Measurements from ENCODE around the gene GRAP2. TPM values are rescaled to one million over a fixed set of nuclear protein-coding genes. Genes with fewer than 3 reads are reported as not detected.
"Not testable (repeated sequence)": the region's sequence is repeated elsewhere in the genome, so short reads cannot be mapped to it uniquely, and the experiment has no call there.

GRAP2 gene
- total RNA-seq, 3 donors from 2014 or later = 0.66 to 8.0 (median 3.5) TPM

DNA sequence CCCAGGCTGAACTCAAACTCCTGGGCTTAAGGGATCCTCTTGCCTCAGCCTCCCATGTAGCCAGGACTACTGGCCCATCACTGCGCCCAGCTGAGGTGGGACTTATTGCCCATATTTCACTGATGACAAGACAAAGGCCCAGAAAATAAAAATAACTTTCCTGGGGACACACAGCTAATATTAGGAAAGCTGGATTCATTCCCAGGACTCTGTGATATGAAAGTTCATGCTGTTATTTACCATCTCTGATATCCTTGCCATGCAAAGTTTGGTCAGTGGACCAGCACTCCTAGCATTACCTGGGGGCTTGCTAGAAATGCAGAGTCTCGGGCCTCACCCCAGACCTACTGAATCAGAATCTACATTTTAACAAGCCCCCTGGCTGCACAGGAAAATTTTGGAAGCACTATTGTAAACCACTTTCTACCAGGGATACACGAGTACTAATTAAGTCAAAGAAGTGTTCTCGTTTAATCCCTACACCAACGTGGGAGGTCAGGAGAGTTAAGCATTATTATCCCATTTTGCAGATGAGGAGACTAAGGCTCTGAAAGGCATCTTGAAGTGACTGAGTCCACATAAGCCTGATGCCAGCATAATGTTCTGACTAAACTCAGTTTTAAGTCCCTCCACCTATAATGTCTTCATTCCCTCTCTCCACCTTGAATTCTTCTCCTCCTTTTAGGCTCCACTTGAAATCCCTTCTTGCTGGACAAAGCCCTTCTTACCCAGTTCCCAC, 91.4 kb downstream of the GRAP2 start:
- no peak for DNase-seq (ENCODE audit: low spot score in 2 of 2)
- TF ChIP-seq POLR2A (IDR thresholded peaks at IDR 0.05) (no peak), POLR2AphosphoS5 (IDR thresholded peaks at IDR 0.05) (no peak)
- TF ChIP-seq, protein P1, sequence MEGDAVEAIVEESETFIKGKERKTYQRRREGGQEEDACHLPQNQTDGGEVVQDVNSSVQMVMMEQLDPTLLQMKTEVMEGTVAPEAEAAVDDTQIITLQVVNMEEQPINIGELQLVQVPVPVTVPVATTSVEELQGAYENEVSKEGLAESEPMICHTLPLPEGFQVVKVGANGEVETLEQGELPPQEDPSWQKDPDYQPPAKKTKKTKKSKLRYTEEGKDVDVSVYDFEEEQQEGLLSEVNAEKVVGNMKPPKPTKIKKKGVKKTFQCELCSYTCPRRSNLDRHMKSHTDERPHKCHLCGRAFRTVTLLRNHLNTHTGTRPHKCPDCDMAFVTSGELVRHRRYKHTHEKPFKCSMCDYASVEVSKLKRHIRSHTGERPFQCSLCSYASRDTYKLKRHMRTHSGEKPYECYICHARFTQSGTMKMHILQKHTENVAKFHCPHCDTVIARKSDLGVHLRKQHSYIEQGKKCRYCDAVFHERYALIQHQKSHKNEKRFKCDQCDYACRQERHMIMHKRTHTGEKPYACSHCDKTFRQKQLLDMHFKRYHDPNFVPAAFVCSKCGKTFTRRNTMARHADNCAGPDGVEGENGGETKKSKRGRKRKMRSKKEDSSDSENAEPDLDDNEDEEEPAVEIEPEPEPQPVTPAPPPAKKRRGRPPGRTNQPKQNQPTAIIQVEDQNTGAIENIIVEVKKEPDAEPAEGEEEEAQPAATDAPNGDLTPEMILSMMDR (IDR thresholded peaks at IDR 0.05) = no peak
- Histone ChIP-seq H3K36me3 (no peaks in the 10 kb centered on the region), H3K27ac (no peak overlapping the region), H3K9me3 (no peaks in the 10 kb centered on the region), H3K27me3 (no peaks in the 10 kb centered on the region), H3K4me3 (no peak overlapping the region), H3K4me1 (peaks cover 0 to 4% of the 10 kb centered on the region in 2 donors)
- intact Hi-C loops (cut with DNase I; ENCODE audit: low total_unique reads) = no loop called here

DNA sequence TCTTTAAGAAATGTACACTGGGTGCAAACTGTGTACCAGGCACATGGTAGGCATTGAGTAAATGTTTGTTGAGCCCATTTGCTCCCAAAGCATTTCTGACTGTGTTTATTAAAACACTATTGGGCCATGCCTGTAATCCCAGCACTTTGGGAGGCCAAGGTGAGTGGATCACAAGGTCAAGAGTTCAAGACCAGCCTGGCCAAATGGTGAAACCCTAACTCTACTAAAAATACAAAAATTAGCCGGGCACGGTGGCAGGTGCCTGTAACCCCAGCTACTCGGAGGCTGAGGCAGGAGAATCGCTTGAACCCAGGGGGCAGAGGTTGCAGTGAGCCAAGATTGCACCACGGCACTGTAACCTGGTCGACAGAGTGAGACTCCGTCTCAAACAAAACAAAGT, 92.0 kb downstream of the GRAP2 start:
- H3K36me3 ChIP-seq; H3K4me3 ChIP-seq; DNase-seq (ENCODE audit: low spot score in 2 of 2); H3K27ac ChIP-seq; H3K9me3 ChIP-seq; intact Hi-C loops (cut with DNase I; ENCODE audit: low total_unique reads); H3K4me1 ChIP-seq; H3K27me3 ChIP-seq: not testable (repeated sequence)

DNA sequence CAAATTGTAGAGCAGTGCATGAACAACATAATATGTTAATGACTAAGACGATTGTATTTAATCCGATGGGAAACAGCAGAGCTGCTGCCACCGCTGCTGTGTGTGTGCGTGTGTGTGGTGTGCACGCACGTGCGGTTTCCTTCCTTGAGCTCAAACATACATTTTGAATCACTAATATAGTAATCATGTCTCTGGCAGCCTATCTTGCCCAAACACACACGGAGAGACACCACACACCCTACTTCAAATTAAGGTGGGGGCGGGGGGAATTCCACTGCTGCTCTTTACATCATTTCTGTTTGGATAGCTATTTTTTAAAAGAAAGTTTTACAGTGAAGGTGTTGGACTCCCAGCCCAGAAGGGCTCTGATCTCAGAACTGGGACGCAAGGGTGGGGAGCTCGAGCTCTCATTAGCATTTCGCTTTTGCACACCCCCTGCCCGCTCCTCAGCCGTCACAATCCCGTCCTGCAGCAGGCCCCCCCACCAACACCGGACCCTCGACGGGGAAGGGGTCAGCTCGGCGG, 93.2 kb downstream of the GRAP2 start:
- no peak for DNase-seq (ENCODE audit: low spot score in 2 of 2)
- no peaks in the 10 kb centered on the region for H3K27me3 ChIP-seq
- H3K36me3 ChIP-seq = no peaks in the 10 kb centered on the region
- TF ChIP-seq, protein P1 (IDR thresholded peaks at IDR 0.05) = no peak
- TF ChIP-seq POLR2A (IDR thresholded peaks at IDR 0.05) = no peak
- TF ChIP-seq POLR2AphosphoS5 (IDR thresholded peaks at IDR 0.05) = no peak
- H3K27ac ChIP-seq = peak overlapping the region in 1 of 2 donors; percentile 80
- H3K4me1 ChIP-seq = peaks cover 0 to 17% of the 10 kb centered on the region in 2 donors
- intact Hi-C loops (cut with DNase I; ENCODE audit: low total_unique reads) = no loop called here
- H3K4me3 ChIP-seq = peak overlapping the region in 2 of 3 donors; percentile 71
- H3K9me3 ChIP-seq = no peaks in the 10 kb centered on the region

DNA sequence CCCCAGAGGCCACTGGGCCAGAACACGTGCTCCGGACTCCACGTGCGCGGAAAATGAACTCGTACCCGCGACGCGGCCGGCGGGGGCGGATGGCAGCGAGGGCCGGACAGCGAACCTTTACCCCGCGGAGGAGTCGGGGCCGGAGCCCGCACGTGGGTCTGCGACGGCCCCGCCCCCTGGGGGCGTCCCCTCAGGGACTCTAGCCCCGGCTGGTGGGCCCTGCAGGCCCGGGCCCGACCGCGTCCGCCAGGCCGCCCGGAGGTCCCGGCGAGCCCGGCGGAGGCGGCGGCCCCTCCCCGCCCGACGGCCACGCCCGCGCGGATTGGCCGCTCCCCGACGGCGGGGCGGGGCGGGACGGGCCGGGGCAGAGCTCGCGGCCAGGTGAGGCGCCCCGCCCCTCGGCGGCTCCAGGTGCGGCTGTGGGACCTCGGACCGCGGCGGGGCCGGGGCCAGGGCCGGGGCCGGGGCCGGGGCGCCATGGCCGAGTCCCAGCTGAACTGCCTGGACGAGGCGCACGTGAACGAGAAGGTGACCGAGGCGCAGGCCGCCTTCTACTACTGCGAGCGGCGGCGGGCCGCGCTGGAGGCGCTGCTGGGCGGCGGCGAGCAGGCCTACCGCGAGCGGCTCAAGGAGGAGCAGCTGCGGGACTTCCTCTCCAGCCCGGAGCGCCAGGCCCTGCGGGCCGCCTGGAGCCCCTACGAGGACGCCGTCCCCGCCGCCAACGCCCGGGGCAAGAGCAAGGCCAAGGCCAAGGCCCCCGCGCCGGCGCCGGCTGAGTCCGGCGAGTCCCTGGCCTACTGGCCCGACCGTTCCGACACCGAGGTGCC, 93.9 kb downstream of the GRAP2 start, which contains the start of gene FAM83F:
FAM83F (plus strand) TSS at position 389 of the 827 bp plus-strand sequence; CDS start at position 478, 89 bp downstream.
- H3K36me3 ChIP-seq = no peaks in the 10 kb centered on the region
- H3K4me1 ChIP-seq = peaks cover 0 to 24% of the 10 kb centered on the region in 2 donors
- TF ChIP-seq, protein P1 (IDR thresholded peaks at IDR 0.05) = no peak
- TF ChIP-seq POLR2AphosphoS5 (IDR thresholded peaks at IDR 0.05) = no peak
- no peak for TF ChIP-seq POLR2A (IDR thresholded peaks at IDR 0.05)
- intact Hi-C loops (cut with DNase I; ENCODE audit: low total_unique reads) = no loop called here
- no peak for DNase-seq (ENCODE audit: low spot score in 2 of 2)
- H3K9me3 ChIP-seq = no peaks in the 10 kb centered on the region
- H3K4me3 ChIP-seq = peak within 1 kb of the TSS; percentile 4 to 71 (median 71)
- H3K27ac ChIP-seq = peak within 1 kb of the TSS; percentile 80 to 83
- H3K27me3 ChIP-seq = no peaks in the 10 kb centered on the region

DNA sequence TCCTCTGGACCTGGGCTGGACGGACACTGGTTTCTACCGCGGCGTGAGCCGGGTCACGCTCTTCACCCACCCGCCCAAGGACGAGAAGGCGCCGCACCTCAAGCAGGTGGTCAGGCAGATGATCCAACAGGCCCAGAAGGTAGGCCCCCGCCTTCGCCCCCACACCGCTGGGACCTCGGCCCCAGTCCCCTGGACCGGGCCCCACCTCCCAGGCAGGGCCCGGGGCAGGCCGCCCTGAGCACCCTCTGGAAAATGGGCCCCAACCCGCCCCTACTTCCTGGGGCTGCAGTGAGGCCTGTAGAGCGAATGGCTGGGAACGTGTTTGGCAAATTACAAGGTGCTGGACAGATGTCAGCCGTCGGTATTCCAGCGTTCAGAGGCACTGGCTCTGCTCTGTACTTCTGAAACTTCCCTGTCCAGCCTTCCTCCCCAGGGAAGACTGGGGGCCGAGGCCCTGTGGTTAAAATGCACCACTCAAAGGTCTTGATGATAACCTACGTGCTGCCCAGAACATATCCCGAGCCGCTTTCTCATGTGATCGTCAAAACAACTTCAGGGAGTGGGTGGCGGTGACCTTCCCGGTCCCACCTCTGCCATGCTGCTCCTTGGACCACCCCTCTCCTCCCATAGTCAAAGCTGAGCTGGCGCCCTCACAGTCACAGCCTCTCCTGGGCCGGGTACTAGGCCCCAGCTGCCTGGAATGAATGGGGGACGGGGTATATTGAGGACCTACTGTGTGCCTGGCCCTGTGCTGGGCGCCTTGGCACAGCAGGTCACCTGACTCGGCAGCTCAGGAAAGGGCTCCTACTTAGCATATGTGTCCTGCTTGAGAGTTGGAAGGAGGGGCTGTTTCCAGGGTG, 94.7 kb downstream of the GRAP2 start:
- H3K27me3 ChIP-seq = no peaks in the 10 kb centered on the region
- no peak for DNase-seq (ENCODE audit: low spot score in 2 of 2)
- H3K27ac ChIP-seq = peak overlapping the region; percentile 80 to 83
- TF ChIP-seq POLR2AphosphoS5 (IDR thresholded peaks at IDR 0.05) (no peak), POLR2A (IDR thresholded peaks at IDR 0.05) (no peak)
- TF ChIP-seq, protein P1 (IDR thresholded peaks at IDR 0.05) = no peak
- intact Hi-C loops (cut with DNase I; ENCODE audit: low total_unique reads) = no loop called here
- no peaks in the 10 kb centered on the region for H3K36me3 ChIP-seq
- H3K4me3 ChIP-seq = peak overlapping the region; percentile 4 to 71 (median 71)
- H3K9me3 ChIP-seq = no peaks in the 10 kb centered on the region
- peaks cover 0 to 28% of the 10 kb centered on the region in 2 donors for H3K4me1 ChIP-seq

Data from breast epithelium (tissue), 4 donors.